Fibroblast of mammary gland (primary cell): ENCODE measurements around the gene TRIOBP.

Source experiments
- DNase-seq: peaks from one replicate; pipeline ENCODE4 v3.0.0-alpha.2; 2010; ENCODE audit warnings: low read depth
- H3K4me3 ChIP-seq: 2 replicates; pipeline ENCODE4 v1.5.1; 2011; ENCODE audit warnings: low read depth, mild to moderate bottlenecking, low read length, moderate library complexity; ENCODE audit not compliant: control insufficient read depth
- CTCF ChIP-seq: conservative IDR thresholded peaks from 2 replicates; pipeline ENCODE4 v1.5.1; 2011; ENCODE audit warnings: low read depth, low read length, inconsistent platforms; ENCODE audit not compliant: control insufficient read depth, insufficient read depth

Gene TRIOBP

GRCh38 chr22:37823134-37823985 lies 126.5 kb downstream of the TRIOBP start, which contains the start of gene GALR3:
GALR3 (plus strand) TSS chr22:37823382; CDS start chr22:37823407, 25 bp downstream.
- no peak for TF ChIP-seq CTCF
- no peak within 1 kb of the TSS for H3K4me3 ChIP-seq
- no peak for DNase-seq

- no peak for TF ChIP-seq CTCF
- DNase-seq = no peak
- H3K4me3 ChIP-seq = no peak overlapping the region
These were observed 128.1 kb downstream of the TRIOBP start for GRCh38 chr22:37824674-37825641.
